ENCODE measurements around the gene DMRT1.

- no peak for TF ChIP-seq TAF1 (IDR thresholded peaks at IDR 0.05; ENCODE audit: borderline replicate concordance, low read depth, low read length)
- TF ChIP-seq POLR2A (IDR thresholded peaks at IDR 0.05; ENCODE audit: low read depth, low read length): no peak
- no peak for TF ChIP-seq POLR2AphosphoS5 (IDR thresholded peaks at IDR 0.05; ENCODE audit: low read depth, low read length)
These were observed 134.3 kb downstream of the DMRT1 start for GRCh38 chr9:975740-976257.

Measured in GM12892 (cell line).